HEK293T (cell line): Measurements from ENCODE around the gene AASS.

Experiments used
- CTCF ChIA-PET: fragments of 350-600 bp; formaldehyde crosslinking; extraction: SDS; loops from one replicate; lab custom pipeline; 2021; ENCODE audit warnings: antibody characterized with exemption, inconsistent platforms; lab: Yijun Ruan, JAX
- POLR2A ChIA-PET: fragments of 350-600 bp; formaldehyde crosslinking; extraction: SDS; loops from one replicate; lab custom pipeline; 2020; ENCODE audit warnings: antibody characterized with exemption, inconsistent platforms; lab: Yijun Ruan, JAX
- DNase-seq: peaks from one replicate; pipeline ENCODE4 v3.0.0; 2012; ENCODE audit warnings: mixed read lengths; ENCODE audit errors: extremely low spot score
- ARNT ChIP-seq: fragments of 450-650 bp; IDR thresholded peaks from 2 replicates; pipeline ENCODE4 v1.6.1; 2017; ENCODE audit warnings: mild to moderate bottlenecking
- BHLHE40 ChIP-seq: fragments of 450-650 bp; IDR thresholded peaks from 2 replicates; pipeline ENCODE4 v1.6.1; 2016; ENCODE audit warnings: mild to moderate bottlenecking, moderate library complexity, borderline replicate concordance
- CTBP1 ChIP-seq: fragments of 450-650 bp; IDR thresholded peaks from 2 replicates; pipeline ENCODE4 v1.6.1; 2016; ENCODE audit warnings: borderline replicate concordance
- ELF4 ChIP-seq: fragments of 450-650 bp; IDR thresholded peaks from 2 replicates; pipeline ENCODE4 v1.6.1; 2017; ENCODE audit warnings: antibody characterized with exemption
- FOXA1 ChIP-seq: fragments of 450-650 bp; IDR thresholded peaks from 2 replicates; pipeline ENCODE4 v1.6.1; 2016; ENCODE audit warnings: mild to moderate bottlenecking
- FOXK2 ChIP-seq: fragments of 450-650 bp; IDR thresholded peaks from 2 replicates; pipeline ENCODE4 v1.6.1; 2016; ENCODE audit warnings: mild to moderate bottlenecking
- FOXM1 ChIP-seq: fragments of 450-650 bp; IDR thresholded peaks from 2 replicates; pipeline ENCODE4 v1.6.1; 2017; ENCODE audit warnings: mild to moderate bottlenecking, borderline replicate concordance
- HDGF ChIP-seq: fragments of 450-650 bp; IDR thresholded peaks from 2 replicates; pipeline ENCODE4 v1.6.1; 2017; ENCODE audit warnings: antibody characterized with exemption, borderline replicate concordance
- L3MBTL2 ChIP-seq: fragments of 450-650 bp; conservative IDR thresholded peaks from 2 replicates; pipeline ENCODE4 v1.6.1; 2016; ENCODE audit warnings: mild to moderate bottlenecking
- LEF1 ChIP-seq: fragments of 450-650 bp; IDR thresholded peaks from 2 replicates; pipeline ENCODE4 v1.6.1; 2017; ENCODE audit warnings: mild to moderate bottlenecking, borderline replicate concordance
- NFRKB ChIP-seq: fragments of 450-650 bp; IDR thresholded peaks from 2 replicates; pipeline ENCODE4 v1.6.1; 2016; ENCODE audit warnings: mild to moderate bottlenecking, moderate library complexity
- PKNOX1 ChIP-seq: fragments of 450-650 bp; IDR thresholded peaks from 2 replicates; pipeline ENCODE4 v1.6.1; 2016
- SP1 ChIP-seq: fragments of 450-650 bp; IDR thresholded peaks from 2 replicates; pipeline ENCODE4 v1.6.1; 2017
- SUZ12 ChIP-seq: fragments of 450-650 bp; IDR thresholded peaks from 2 replicates; pipeline ENCODE4 v1.6.1; 2016; ENCODE audit warnings: mild to moderate bottlenecking
- TARDBP ChIP-seq: fragments of 450-650 bp; IDR thresholded peaks from 2 replicates; pipeline ENCODE4 v1.6.1; 2016
- ZNF384 ChIP-seq: fragments of 450-650 bp; IDR thresholded peaks from 2 replicates; pipeline ENCODE4 v1.6.1; 2016

AASS gene

GRCh38 chr7:122054393-122054792 is 89.7 kb downstream of the AASS start:
- CTCF ChIA-PET: no interaction called here
- no peak for DNase-seq
- TF ChIP-seq LEF1: no peak
- no peak for TF ChIP-seq L3MBTL2
- TF ChIP-seq SUZ12: no peak
- POLR2A ChIA-PET: no interaction called here

- ChIA-PET CTCF (no interaction called here), POLR2A (no interaction called here)
- DNase-seq: no peak
- TF ChIP-seq FOXA1: no peak
- no peak for TF ChIP-seq TARDBP
- TF ChIP-seq HDGF: no peak
- no peak for TF ChIP-seq NFRKB
- no peak for TF ChIP-seq FOXK2
- TF ChIP-seq L3MBTL2: no peak
Observed at GRCh38 chr7:122046402-122046801, 97.6 kb downstream of the AASS start.

GRCh38 chr7:122040147-122040546 is 103.9 kb downstream of the AASS start:
- ChIA-PET CTCF (no interaction called here), POLR2A (no interaction called here)
- no peak for TF ChIP-seq FOXA1
- TF ChIP-seq NFRKB: no peak
- TF ChIP-seq ELF4: no peak
- TF ChIP-seq BHLHE40: no peak
- no peak for TF ChIP-seq LEF1
- TF ChIP-seq SP1: no peak
- TF ChIP-seq SUZ12: no peak
- TF ChIP-seq HDGF: no peak
- no peak for TF ChIP-seq PKNOX1
- no peak for TF ChIP-seq CTBP1
- TF ChIP-seq FOXM1: no peak
- no peak for TF ChIP-seq TARDBP
- no peak for TF ChIP-seq FOXK2
- no peak for TF ChIP-seq ARNT
- TF ChIP-seq L3MBTL2: no peak
- no peak for DNase-seq

GRCh38 chr7:122038904-122039303 is 105.1 kb downstream of the AASS start:
- ChIA-PET CTCF (no interaction called here), POLR2A (no interaction called here)
- TF ChIP-seq NFRKB (no peak), BHLHE40 (no peak), L3MBTL2 (no peak), LEF1 (no peak), FOXK2 (no peak), CTBP1 (no peak), PKNOX1 (no peak), FOXA1 (no peak), ARNT (no peak), TARDBP (no peak), SP1 (no peak), ELF4 (no peak), FOXM1 (no peak), ZNF384 (no peak)
- no peak for DNase-seq

- no peak for DNase-seq
- CTCF ChIA-PET: interaction anchor here (0.7 kb wide), 1 partner anchor 479 kb away, joined by 5 read pairs; no protein-coding TSS in a partner anchor
- TF ChIP-seq ELF4 (no peak), CTBP1 (no peak), BHLHE40 (no peak), L3MBTL2 (no peak), NFRKB (no peak)
- POLR2A ChIA-PET: no interaction called here
Observed at GRCh38 chr7:122038134-122038533, 105.9 kb downstream of the AASS start.

GRCh38 chr7:122035876-122036275 is 108.2 kb downstream of the AASS start:
- no peak for DNase-seq
- POLR2A ChIA-PET: no interaction called here
- CTCF ChIA-PET: no interaction called here
- no peak for TF ChIP-seq FOXK2
- no peak for TF ChIP-seq ZNF384
- no peak for TF ChIP-seq L3MBTL2
- TF ChIP-seq SP1: no peak

- CTCF ChIA-PET: no interaction called here
- TF ChIP-seq ELF4: no peak
- no peak for TF ChIP-seq SP1
- no peak for TF ChIP-seq ARNT
- POLR2A ChIA-PET: no interaction called here
- no peak for DNase-seq
Observed at GRCh38 chr7:122033641-122034040, 110.4 kb downstream of the AASS start.

GRCh38 chr7:122027058-122027457 is 117.0 kb downstream of the AASS start:
- no peak for DNase-seq
- ChIA-PET POLR2A (no interaction called here), CTCF (no interaction called here)
- TF ChIP-seq FOXK2: no peak
- TF ChIP-seq ARNT: no peak
- TF ChIP-seq CTBP1: no peak
- no peak for TF ChIP-seq PKNOX1
- no peak for TF ChIP-seq ELF4
- TF ChIP-seq LEF1: no peak
- no peak for TF ChIP-seq BHLHE40
- no peak for TF ChIP-seq NFRKB
- TF ChIP-seq FOXA1: no peak
- no peak for TF ChIP-seq SP1
- no peak for TF ChIP-seq L3MBTL2
- no peak for TF ChIP-seq TARDBP
- no peak for TF ChIP-seq ZNF384
- no peak for TF ChIP-seq HDGF
- no peak for TF ChIP-seq FOXM1
